Measurements from ENCODE around the gene SIK2. TPM values are rescaled to one million over a fixed set of nuclear protein-coding genes. Genes with fewer than 3 reads are reported as not detected.
"Not testable (repeated sequence)": the region's sequence is repeated elsewhere in the genome, so short reads cannot be mapped to it uniquely, and the experiment has no call there.

SIK2 gene
- total RNA-seq, 1 donor from 2014 or later = 23.7 TPM

DNA sequence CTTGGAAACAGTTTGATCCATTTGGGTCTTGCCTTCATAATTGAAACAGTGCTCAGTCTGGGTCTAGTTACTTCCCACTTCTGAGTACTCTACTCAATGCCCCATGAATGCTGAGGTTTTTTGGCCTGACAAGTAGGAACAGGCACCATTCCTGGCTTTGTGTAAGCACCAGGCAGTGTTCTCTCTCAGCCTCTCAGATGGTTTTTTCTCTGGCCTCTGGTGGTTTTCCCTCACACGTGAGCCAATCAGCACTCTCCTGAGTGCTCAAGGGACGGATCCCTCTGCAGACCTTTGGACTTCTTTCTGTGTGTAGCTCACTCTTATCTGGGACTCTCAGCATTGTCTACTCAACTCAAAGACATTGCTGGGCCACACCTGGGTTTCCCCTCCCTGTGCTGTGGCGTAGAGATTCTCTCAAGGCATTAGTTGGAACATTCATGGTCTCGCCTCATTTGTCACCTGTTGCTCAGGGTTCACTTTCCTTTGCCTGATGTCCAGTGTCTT is 21.3 kb downstream of the SIK2 start:
- DNase-seq (ENCODE audit: low spot score) (no peak), ATAC-seq (peak; percentile 29)

DNA sequence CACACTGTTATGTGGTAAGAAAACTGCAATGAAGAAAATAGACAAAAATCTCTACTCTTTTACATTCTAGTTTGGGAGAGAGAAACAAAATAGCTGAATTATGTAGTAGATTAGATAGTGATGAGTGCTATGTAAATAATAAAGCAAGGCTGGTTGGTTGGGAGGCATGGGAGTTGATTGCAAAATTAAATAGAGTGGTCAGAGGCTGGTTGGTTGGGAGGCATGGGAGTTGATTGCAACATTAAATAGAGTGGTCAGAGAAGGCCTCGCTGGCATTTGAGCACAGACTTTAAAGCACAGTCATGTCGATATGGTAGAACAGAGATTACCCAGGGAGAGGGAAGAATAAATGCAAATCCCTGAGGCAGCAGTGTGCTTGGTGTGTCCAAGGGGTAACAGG is 22.4 kb downstream of the SIK2 start:
- DNase-seq (ENCODE audit: low spot score) (peak; percentile 59), ATAC-seq (peak; percentile 72)

DNA sequence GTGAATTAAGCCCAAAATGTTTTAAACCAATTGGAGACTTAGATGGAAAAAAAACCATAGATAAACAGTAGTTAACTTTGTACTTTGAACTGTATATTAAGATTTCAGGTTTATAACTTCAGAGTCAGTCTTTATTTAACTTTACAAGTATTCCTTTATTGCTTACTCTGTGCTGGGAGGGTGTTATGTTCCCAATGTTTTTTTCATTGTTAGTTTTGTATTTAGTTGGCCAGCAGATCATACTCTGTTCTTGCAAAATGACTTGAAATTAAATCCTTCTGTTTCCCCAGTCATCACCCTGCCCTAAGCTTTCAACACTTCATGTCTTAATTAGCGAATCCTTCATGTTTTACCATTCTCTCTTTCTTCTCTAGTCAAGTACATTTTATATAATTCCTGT is 25.3 kb downstream of the SIK2 start:
- peak; percentile 45 for ATAC-seq
- DNase-seq (ENCODE audit: low spot score) = no peak

GRCh38 chr11:111629499-111629898 is 27.2 kb downstream of the SIK2 start:
- DNase-seq (ENCODE audit: low spot score) (no peak), ATAC-seq (no peak)

GRCh38 chr11:111631024-111631665 is 28.9 kb downstream of the SIK2 start:
- DNase-seq (ENCODE audit: low spot score) (no peak), ATAC-seq (no peak)

GRCh38 chr11:111631666-111632039 is 29.4 kb downstream of the SIK2 start:
- ATAC-seq (no peak), DNase-seq (ENCODE audit: low spot score) (no peak)

GRCh38 chr11:111632516-111633220 is 30.4 kb downstream of the SIK2 start:
- peak; percentile 38 for ATAC-seq
- DNase-seq (ENCODE audit: low spot score) = no peak

GRCh38 chr11:111633248-111633647 is 31.0 kb downstream of the SIK2 start:
- DNase-seq (ENCODE audit: low spot score) = no peak

DNA sequence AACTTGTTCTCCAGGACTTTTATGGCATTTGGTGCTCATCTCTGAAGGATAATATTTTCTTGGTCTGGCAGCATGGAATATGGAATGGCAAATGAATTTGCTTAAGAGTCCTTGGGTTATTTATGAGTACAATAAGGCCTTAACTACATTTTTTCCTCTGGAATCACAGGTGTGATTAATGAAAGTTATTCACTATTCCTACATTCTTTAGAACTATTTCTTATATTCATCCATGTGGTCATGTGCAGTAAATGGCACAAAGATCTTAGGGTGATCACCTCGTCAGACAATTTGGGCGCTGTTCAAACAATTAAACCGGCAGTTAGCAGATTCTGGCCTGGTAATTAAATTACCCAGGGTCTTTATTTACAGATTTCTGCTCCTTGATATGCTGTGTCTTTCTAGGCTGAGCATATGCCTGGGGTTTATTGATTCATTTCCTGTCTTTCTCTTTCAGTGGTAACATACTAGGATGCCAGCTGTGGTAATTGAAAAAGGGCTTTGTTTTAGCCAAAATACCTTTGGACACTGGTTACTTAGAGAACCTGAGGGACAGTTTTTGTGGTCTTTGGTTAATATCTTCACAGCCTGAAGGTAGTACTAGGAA is 31.6 kb downstream of the SIK2 start:
- DNase-seq (ENCODE audit: low spot score) (no peak), ATAC-seq (peak; percentile 50)

More at GRCh38 chr11:111633248-111633647, 31.0 kb downstream of the SIK2 start:
- ATAC-seq = peak; percentile 83

- DNase-seq (ENCODE audit: low spot score) = no peak
- ATAC-seq = no peak
These were observed 32.9 kb downstream of the SIK2 start for GRCh38 chr11:111634981-111635705.

DNA sequence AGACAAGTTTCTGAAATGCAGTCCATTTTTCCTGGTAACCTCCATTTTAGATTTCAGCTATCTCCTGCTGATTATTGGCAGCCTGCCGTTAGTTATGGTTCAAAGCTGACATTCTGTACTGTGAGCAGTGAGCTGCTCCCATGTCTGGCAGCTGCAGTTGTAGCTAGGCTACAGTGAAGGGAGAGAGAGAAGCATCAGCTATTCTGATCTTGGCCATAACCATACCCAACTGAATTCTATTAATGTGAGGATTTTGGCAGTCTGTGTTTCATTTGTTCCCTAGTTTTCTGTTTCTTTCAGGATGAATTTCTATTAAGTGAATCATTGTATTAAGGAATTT is 33.4 kb downstream of the SIK2 start:
- ATAC-seq = peak; percentile 54
- DNase-seq (ENCODE audit: low spot score) = no peak

- no peak for ATAC-seq
These were observed 35.6 kb downstream of the SIK2 start for GRCh38 chr11:111637885-111638284.

DNA sequence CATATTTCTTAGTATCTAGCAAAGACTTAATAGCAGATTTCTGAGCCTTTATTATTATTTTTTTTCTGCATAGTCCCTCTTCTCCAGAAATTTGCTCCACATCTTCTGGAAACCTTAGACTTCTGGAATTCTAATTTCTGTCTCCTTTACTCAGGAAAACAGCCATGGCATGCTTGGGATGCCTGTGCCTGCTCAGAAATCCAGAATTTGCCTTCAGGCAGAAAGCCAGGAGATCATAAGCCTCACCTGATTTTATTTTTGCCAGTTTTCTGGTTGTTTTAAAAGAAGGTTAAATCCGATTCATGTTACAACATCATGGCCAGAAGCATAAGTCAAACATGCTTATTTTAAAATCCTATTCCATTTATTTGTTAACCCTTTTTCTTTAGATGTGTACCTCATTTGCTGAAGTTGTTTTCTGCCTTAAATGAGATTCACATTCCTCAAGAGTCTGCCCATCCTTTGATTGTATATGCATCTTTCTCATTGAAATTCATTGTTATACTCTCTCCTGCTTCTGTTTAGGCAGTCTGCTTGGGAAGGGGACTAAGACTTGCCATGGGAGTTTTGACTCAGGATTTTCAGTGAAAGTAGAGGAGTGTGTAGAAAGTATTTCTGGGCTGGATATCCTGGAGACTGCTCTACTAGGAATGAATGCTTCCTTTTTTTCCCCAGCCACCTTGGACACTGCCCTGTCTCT is 37.1 kb downstream of the SIK2 start:
- ATAC-seq (no peak), DNase-seq (ENCODE audit: low spot score) (no peak)

More at GRCh38 chr11:111637885-111638284, 35.6 kb downstream of the SIK2 start:
- DNase-seq (ENCODE audit: low spot score) = no peak

DNA sequence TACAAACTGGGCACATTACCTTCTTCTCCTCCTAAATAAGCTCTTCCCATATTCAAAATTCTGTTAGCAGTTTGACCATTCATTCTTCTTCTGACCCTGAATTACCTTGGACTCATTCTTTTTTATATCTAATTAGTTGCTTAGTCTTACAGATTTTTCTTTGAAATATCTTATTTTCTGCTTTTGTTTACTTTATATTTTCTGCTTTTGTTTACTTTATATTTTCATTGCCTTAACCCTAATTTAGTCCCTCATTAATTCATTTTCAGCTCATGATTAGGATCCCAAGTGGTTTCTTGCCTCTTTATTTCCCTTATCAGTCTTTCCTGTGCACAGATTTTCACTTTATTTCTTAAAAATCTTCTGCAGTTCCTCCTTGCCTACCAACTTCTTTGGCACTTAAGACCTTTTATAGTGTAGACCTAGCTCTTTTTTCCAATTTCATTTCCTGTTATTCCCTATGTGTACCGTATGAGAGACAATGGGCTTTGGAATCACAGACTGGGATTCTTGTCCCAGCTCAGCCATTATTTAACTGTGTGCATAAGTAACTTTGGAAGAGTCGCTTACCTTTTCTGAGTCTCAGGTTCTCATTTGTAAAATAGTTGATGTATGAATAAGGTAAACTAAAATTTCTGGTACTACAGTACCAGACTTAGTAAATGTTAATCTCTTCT is 39.2 kb downstream of the SIK2 start:
- DNase-seq (ENCODE audit: low spot score) (no peak), ATAC-seq (no peak)

DNA sequence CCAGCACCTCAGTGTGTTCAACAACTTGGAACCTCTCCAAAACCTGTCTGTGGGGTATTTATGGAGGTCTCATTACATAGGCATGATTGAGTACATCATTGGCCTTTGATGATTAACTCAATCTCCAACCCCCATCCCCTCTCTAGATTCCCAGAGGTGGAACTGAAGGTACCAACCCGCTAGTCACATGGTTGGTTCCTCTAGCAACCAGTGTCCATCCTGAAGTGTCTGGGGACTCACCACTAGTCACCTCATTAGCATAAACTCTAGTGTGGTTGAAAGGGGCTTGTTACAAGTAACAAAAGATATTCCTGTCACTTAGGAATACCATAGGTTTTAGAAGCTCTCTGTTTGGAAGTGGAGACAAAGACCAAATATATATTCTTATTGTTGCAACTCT is 40.3 kb downstream of the SIK2 start:
- ATAC-seq = no peak
- DNase-seq (ENCODE audit: low spot score) = no peak

DNA sequence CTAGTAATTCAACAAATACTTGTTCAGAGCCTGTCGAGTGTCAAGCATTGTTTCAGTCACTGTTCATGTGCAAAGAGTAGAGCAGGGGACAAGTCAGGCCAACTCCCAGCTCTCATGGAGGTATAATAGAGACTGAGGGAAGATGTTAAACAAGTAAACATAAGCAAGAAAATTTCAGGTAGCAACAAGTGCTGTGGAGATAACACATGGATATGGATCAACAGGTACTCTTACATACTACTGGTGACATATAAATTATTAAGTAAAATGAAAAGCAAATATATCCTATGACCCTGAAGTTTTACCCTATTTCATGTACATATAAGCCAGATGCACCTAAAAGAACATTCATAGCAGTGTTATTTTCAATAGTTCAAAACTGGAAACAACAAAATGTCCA is 42.7 kb downstream of the SIK2 start:
- DNase-seq (ENCODE audit: low spot score) (no peak), ATAC-seq (no peak)

DNA sequence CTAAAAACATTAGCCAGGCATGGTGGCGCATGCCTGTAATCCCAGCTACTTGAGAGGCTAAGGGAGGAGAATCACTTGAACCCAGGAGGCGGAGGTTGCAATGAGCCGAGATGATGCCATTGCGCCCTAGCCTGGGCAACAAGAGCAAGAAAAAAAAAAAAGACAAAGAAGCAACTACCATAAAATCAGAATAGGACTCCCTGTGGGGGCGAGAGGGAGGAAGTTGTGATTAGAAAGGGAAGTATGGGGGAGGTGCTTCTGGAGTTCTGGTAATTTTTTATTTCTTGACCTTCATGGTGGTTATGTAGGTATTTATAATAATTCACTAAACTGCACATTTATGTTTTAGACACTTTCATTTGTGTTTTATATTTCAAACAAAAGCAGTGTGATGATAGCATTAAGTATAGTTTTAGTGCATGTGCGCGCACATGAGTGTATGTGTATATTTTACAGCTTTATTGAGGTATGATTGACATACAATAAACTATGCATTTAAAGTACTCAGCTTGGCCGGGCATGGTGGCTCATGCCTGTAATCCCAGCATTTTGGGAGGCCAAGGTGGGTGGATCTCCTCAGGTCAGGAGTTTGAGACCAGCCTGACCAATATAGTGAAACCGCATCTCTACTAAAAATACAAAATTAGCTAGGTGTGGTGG is 43.5 kb downstream of the SIK2 start:
- DNase-seq (ENCODE audit: low spot score) = no peak
- no peak for ATAC-seq

- DNase-seq (ENCODE audit: low spot score); ATAC-seq: not testable (repeated sequence)
These were observed 49.1 kb downstream of the SIK2 start for GRCh38 chr11:111651336-111651735.

DNA sequence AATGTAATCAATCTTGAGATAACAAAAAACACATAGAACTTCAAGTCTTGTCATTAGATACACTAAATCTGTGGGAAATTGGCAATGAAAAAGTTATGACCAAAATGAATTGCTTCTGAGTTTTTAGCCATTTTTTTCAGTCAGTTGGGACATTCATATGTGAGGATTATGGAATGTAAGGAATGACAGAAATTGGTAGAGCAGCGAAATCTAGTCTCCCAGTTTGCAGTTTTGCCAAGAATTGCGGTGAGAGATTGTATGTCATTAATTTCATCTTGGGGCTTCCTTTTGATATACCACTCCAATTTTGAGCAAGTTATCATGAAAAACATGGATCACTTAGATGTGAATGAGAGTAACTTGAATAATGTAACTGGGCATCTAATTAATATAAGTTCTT is 49.9 kb downstream of the SIK2 start:
- DNase-seq (ENCODE audit: low spot score) (no peak), ATAC-seq (no peak)

DNA sequence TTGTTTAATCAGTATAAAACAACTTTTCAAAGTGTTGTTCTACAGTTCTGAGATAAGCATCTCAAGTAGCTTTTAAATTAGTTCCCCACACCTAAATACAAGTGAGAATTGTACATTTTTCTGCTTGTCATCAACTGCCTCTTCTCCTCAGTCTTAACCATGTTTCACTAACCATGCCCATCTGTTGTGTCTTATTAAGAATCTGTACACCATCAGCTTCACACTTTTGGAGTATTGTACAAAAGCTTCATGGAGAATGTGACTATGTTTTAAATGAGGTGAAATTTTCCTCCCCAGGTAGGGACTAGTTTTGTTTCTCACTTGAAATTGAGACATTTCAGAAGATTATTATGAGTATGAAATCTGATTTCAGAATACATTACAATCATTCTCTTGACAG is 52.4 kb downstream of the SIK2 start:
- DNase-seq (ENCODE audit: low spot score) (no peak), ATAC-seq (no peak)
